Measurements from ENCODE around the gene TBC1D2. TPM values are rescaled to one million over a fixed set of nuclear protein-coding genes. Genes with fewer than 3 reads are reported as not detected.
A peak's percentile ranks its signal among the peaks of the same experiment; 100 is the strongest.

Gene TBC1D2
- total and polyA plus RNA-seq, 10 of the 15 experiments (the other 5 are each of a cell fraction or from before 2014, with no cell fraction given): 0.04 to 1.6 (median 1.1) TPM

- TF ChIP-seq CEBPZ (IDR thresholded peaks at IDR 0.05; ENCODE audit: low read depth, low read length): no peak
Measured at GRCh38 chr9:98303633-98304125, 48.2 kb upstream of the TBC1D2 start (continued).

GRCh38 chr9:98302938-98303632 is 47.6 kb upstream of the TBC1D2 start:
- DNase-seq (ENCODE audit: low read depth, low spot score): no peak
- no peak for FAIRE-seq
- Histone ChIP-seq H3K27me3 (replicated peaks in 1 of 2; ENCODE audit: control insufficient read depth in 2 of 2, insufficient read depth in 2 of 2, low read length in 1 of 2) (no peaks in the 10 kb centered on the region), H3K9me3 (replicated peaks; ENCODE audit: control insufficient read depth, insufficient read depth, low read length) (no peaks in the 10 kb centered on the region), H3K4me3 (no peak overlapping the region), H3K36me3 (ENCODE audit: control insufficient read depth in 2 of 2, insufficient read depth in 2 of 2, low read length in 1 of 2) (no peaks in the 10 kb centered on the region), H2AFZ (ENCODE audit: control insufficient read depth, low read depth, low read length) (peak overlapping the region; percentile 12; the same call in 1 of the 2 replicates), H4K20me1 (ENCODE audit: control insufficient read depth, insufficient read depth) (no peaks in the 10 kb centered on the region), H3K9ac (ENCODE audit: control insufficient read depth, insufficient read depth, low read length) (no peak overlapping the region), H3K4me1 (ENCODE audit: control insufficient read depth, insufficient read depth, low read length) (no peaks in the 10 kb centered on the region), H3K27ac (ENCODE audit: control insufficient read depth, insufficient read depth) (no peak overlapping the region), H3K79me2 (ENCODE audit: control insufficient read depth, insufficient read depth, low read length) (no peaks in the 10 kb centered on the region), H3K4me2 (ENCODE audit: control insufficient read depth, insufficient read depth) (no peak overlapping the region)
- ChIA-PET SMC1A (ENCODE audit: uncharacterized antibody, unreplicated experiment) (interaction anchor here (1.0 kb wide), 1 partner anchor 13 kb away, joined by 3 read pairs; no protein-coding TSS in a partner anchor), CTCF (interaction anchor here (2.1 kb wide), 1 partner anchor 472 kb away, joined by 6 read pairs; no protein-coding TSS in a partner anchor), RAD21 (ENCODE audit: unreplicated experiment) (no interaction called here), POLR2A (no interaction called here)
- TF ChIP-seq TBL1XR1 (IDR thresholded peaks at IDR 0.05; ENCODE audit: low read depth, low read length) (no peak), ZBTB33 (IDR thresholded peaks at IDR 0.05) (no peak), CBX3 (IDR thresholded peaks at IDR 0.05; ENCODE audit: borderline replicate concordance, low read depth) (no peak), SKIL (IDR thresholded peaks at IDR 0.05; ENCODE audit: low read depth, poor library complexity, severe bottlenecking) (no peak)
- in situ Hi-C loops (cut with MboI) (no loop called here), intact Hi-C loops (cut with micrococcal nuclease; ENCODE audit: unreplicated experiment) (no loop called here)
- no TSS peak for BruUV-seq (replicated peaks)
- 31% methylated on average over 13 of the region's 13 CpGs for WGBS (ENCODE audit: insufficient coverage, insufficient replicate concordance, low lambda C conversion rate, missing lambda C conversion rate)
- no peak for ATAC-seq
